Ascending aorta (tissue), 2 donors: ENCODE data around the gene SLC45A1. TPM values are rescaled to one million over a fixed set of nuclear protein-coding genes. Genes with fewer than 3 reads are reported as not detected.

ENCODE experiments used
- DNase-seq, 2 donors: peaks; one replicate each; pipeline ENCODE4 v3.0.0-alpha.2; 2019; ENCODE audit warnings: low spot score in 2 of 2
- H3K27ac ChIP-seq, 2 donors: fragments of 200-600 bp; sonication (generic); one replicate each; pipeline ENCODE4 v1.5.1; 2016 to 2017; ENCODE audit warnings: mild to moderate bottlenecking in 1 of 2
- H3K27me3 ChIP-seq: fragments of 200-600 bp; sonication (generic); one replicate; pipeline ENCODE4 v1.5.1; 2017
- H3K36me3 ChIP-seq, 2 donors: fragments of 200-600 bp; sonication (generic); one replicate each; pipeline ENCODE4 v1.5.1; 2016
- H3K4me1 ChIP-seq, 2 donors: fragments of 200-600 bp; sonication (generic); one replicate each; pipeline ENCODE4 v1.5.1; 2016 to 2017; ENCODE audit warnings: mild to moderate bottlenecking in 1 of 2
- H3K4me3 ChIP-seq, 2 donors: fragments of 200-600 bp; sonication (generic); one replicate each; pipeline ENCODE4 v1.5.1; 2016 to 2017; ENCODE audit warnings: mild to moderate bottlenecking in 1 of 2
- H3K9me3 ChIP-seq, 2 donors: fragments of 200-600 bp; sonication (generic); one replicate each; pipeline ENCODE4 v1.5.1; 2016
- intact Hi-C: fragments of 100-400 bp; cut with DNase I; formaldehyde crosslinking; loops from one replicate; pipeline ENCODE4 v1.15.1; 2023
- total RNA-seq: library from RNA; depleted of rRNA; stranded (reverse); fragments of >200 nt; gene quantifications from one replicate; pipeline ENCODE4 v1.1.0, GENCODE V29; 2016
- TF ChIP-seq, protein P1 (sequence below), 3 experiments: fragments of 200-600 bp in 2 of 3; fragments of 450-650 bp in 1 of 3; sonication (generic) in 2 of 3; IDR thresholded peaks; one replicate each; pipeline ENCODE4 v1.5.1; 2016 to 2019; ENCODE audit warnings: antibody characterized with exemption in 3 of 3, mild to moderate bottlenecking in 1 of 3, moderate library complexity in 1 of 3

SLC45A1 gene
- total RNA-seq, 1 donor from 2014 or later, result 3.2 TPM

DNA sequence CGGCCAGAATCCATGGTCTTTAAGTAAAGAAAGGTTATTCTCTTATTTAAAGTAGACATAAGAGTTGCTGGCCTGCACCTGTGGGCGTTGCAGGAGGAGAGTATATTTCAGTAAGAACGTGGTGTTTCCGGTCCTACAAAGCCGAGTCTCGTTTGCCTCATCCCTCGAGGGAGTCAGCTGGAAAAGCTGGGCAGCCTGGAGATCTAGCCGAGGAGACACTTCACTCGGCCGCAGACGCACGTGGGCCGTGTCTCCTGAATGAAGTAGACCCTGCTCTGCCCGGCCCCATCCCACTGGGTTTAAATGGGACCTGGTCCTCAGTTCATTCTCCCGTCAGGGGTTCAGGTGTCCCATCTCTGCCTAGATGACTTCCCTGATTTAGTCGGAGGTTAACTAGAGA lies 14.9 kb downstream of the SLC45A1 start:
- intact Hi-C loops, result no loop called here
- no peaks in the 10 kb centered on the region for H3K9me3 ChIP-seq
- no peak overlapping the region for H3K4me3 ChIP-seq

GRCh38 chr1:8333246-8333987 lies 15.5 kb downstream of the SLC45A1 start:
- peaks cover 13 to 50% of the 10 kb centered on the region in 2 donors for H3K36me3 ChIP-seq
- H3K27ac ChIP-seq, result no peak overlapping the region
- no peaks in the 10 kb centered on the region for H3K9me3 ChIP-seq
- peaks cover 0 to 7% of the 10 kb centered on the region in 2 donors for H3K4me1 ChIP-seq
- H3K27me3 ChIP-seq, result no peaks in the 10 kb centered on the region
- intact Hi-C loops, result no loop called here
- H3K4me3 ChIP-seq, result no peak overlapping the region
- TF ChIP-seq, protein P1, sequence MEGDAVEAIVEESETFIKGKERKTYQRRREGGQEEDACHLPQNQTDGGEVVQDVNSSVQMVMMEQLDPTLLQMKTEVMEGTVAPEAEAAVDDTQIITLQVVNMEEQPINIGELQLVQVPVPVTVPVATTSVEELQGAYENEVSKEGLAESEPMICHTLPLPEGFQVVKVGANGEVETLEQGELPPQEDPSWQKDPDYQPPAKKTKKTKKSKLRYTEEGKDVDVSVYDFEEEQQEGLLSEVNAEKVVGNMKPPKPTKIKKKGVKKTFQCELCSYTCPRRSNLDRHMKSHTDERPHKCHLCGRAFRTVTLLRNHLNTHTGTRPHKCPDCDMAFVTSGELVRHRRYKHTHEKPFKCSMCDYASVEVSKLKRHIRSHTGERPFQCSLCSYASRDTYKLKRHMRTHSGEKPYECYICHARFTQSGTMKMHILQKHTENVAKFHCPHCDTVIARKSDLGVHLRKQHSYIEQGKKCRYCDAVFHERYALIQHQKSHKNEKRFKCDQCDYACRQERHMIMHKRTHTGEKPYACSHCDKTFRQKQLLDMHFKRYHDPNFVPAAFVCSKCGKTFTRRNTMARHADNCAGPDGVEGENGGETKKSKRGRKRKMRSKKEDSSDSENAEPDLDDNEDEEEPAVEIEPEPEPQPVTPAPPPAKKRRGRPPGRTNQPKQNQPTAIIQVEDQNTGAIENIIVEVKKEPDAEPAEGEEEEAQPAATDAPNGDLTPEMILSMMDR (IDR thresholded peaks at IDR 0.05), result no peak
- no peak for DNase-seq

More for the DNA sequence above, 14.9 kb downstream of the SLC45A1 start:
- Histone ChIP-seq H3K36me3 (peaks cover 8 to 49% of the 10 kb centered on the region in 2 donors), H3K4me1 (peaks cover 0 to 7% of the 10 kb centered on the region in 2 donors), H3K27ac (no peak overlapping the region), H3K27me3 (no peaks in the 10 kb centered on the region)
- TF ChIP-seq, protein P1 (IDR thresholded peaks at IDR 0.05), result no peak
- no peak for DNase-seq

- Histone ChIP-seq H3K4me3 (no peak overlapping the region), H3K4me1 (peaks cover 0 to 7% of the 10 kb centered on the region in 2 donors), H3K9me3 (no peaks in the 10 kb centered on the region), H3K36me3 (peaks cover 16 to 55% of the 10 kb centered on the region in 2 donors), H3K27ac (no peak overlapping the region), H3K27me3 (no peaks in the 10 kb centered on the region)
- TF ChIP-seq, protein P1 (IDR thresholded peaks at IDR 0.05), result no peak
- intact Hi-C loops, result no loop called here
- DNase-seq, result no peak
Measured at GRCh38 chr1:8334106-8334851, 16.4 kb downstream of the SLC45A1 start.

DNA sequence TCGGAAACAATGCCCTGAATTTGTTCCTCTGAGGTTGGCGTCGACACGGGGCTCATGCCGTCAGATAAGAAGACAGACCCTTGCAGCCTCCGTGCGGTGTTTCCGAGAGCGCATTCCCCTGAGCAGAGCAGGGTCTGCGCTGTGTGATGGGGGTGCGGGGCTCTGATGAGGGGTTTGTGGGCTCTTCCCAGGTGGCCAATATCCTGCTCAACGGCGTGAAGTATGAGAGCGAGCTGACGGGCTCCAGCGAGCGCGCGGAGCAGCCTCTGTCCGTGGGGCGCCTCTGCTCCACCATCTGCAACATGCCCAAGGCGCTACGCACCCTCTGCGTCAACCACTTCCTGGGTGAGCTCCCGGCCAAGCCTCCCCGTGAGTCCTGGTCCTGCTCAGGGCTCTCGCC lies 17.3 kb downstream of the SLC45A1 start:
- intact Hi-C loops, result no loop called here
- TF ChIP-seq, protein P1 (IDR thresholded peaks at IDR 0.05), result no peak
- Histone ChIP-seq H3K4me3 (no peak overlapping the region), H3K4me1 (no peaks in the 10 kb centered on the region), H3K27ac (no peak overlapping the region), H3K36me3 (peaks cover 20 to 62% of the 10 kb centered on the region in 2 donors), H3K9me3 (no peaks in the 10 kb centered on the region), H3K27me3 (no peaks in the 10 kb centered on the region)
- DNase-seq, result no peak

- H3K9me3 ChIP-seq, result no peaks in the 10 kb centered on the region
- H3K36me3 ChIP-seq, result peaks cover 20 to 57% of the 10 kb centered on the region in 2 donors
- no peaks in the 10 kb centered on the region for H3K27me3 ChIP-seq
- intact Hi-C loops, result no loop called here
- no peak overlapping the region for H3K4me3 ChIP-seq
- DNase-seq, result no peak
- no peak overlapping the region for H3K27ac ChIP-seq
- H3K4me1 ChIP-seq, result peaks cover 2 to 7% of the 10 kb centered on the region in 2 donors
- TF ChIP-seq, protein P1 (IDR thresholded peaks at IDR 0.05), result no peak
Measured at GRCh38 chr1:8337776-8338525, 20.0 kb downstream of the SLC45A1 start.
